Astrocyte of the spinal cord (primary cell): ENCODE measurements around the gene PIP4P1.
A peak's percentile ranks its signal among the peaks of the same experiment; 100 is the strongest.
"Not testable (repeated sequence)": the region's sequence is repeated elsewhere in the genome, so short reads cannot be mapped to it uniquely, and the experiment has no call there.

Experiments used
- DNase-seq: peaks from one replicate; pipeline ENCODE4 v3.0.0; 2011; ENCODE audit warnings: low read depth, low spot score
- H3K4me3 ChIP-seq: 2 replicates; pipeline ENCODE4 v1.5.1; 2011; ENCODE audit warnings: low read depth, mild to moderate bottlenecking, low read length, moderate library complexity
- CTCF ChIP-seq: IDR thresholded peaks from 2 replicates; pipeline ENCODE4 v1.5.1; 2012; ENCODE audit warnings: low read depth, mild to moderate bottlenecking, low read length, inconsistent platforms
- in situ Hi-C: cut with HindIII; loops from 2 replicates; pipeline ENCODE4 v1.10.0; 2017; ENCODE audit warnings: low sequenced_read_pairs

Gene PIP4P1

GRCh38 chr14:20461225-20462141, at the start of gene PIP4P1:
Gene PIP4P1, minus strand, starts transcription at chr14:20461434. Its CDS starts 109 bp downstream, at chr14:20461325.
- peak; percentile 100 for DNase-seq
- no peak for TF ChIP-seq CTCF
- H3K4me3 ChIP-seq: peak within 1 kb of the TSS; percentile 92
- in situ Hi-C loops: no loop called here

GRCh38 chr14:20508367-20508766, 47.1 kb upstream of the PIP4P1 start:
- in situ Hi-C loops: no loop called here
- DNase-seq: no peak
- no peak overlapping the region for H3K4me3 ChIP-seq
- TF ChIP-seq CTCF: no peak

DNA sequence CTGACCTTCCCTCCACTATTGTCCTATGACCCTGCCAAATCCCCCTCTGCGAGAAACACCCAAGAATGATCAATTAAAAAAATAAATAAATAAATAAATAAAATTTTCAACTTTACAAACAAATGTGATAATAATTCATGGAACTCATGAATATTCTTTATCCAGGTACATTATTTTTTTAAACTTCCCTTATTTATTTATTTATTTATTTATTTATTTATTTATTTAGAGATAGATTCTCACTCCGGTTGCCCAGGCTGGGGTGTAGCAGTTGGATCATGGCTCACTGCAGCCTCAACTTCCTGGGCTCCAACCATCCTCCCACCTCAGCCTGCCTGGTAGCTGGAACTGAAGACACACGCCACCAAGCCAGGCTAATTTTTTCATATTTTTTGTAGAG, 46.3 kb upstream of the PIP4P1 start:
- in situ Hi-C loops, H3K4me3 ChIP-seq, DNase-seq: not testable (repeated sequence)

DNA sequence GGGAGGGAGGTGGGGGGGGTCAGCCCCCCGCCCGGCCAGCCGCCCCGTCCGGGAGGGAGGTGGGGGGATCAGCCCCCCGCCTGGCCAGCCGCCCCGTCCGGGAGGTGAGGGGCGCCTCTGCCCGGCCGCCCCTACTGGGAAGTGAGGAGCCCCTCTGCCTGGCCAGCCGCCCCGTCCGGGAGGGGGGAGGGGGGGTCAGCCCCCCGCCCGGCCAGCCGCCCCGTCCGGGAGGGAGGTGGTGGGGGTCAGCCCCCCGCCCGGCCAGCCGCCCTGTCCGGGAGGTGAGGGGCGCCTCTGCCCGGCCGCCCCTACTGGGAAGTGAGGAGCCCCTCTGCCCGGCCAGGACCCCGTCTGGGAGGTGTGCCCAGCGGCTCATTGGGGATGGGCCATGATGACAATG, 45.5 kb upstream of the PIP4P1 start:
- in situ Hi-C loops, H3K4me3 ChIP-seq, DNase-seq: not testable (repeated sequence)

- H3K4me3 ChIP-seq, DNase-seq, in situ Hi-C loops: not testable (repeated sequence)
Measured at GRCh38 chr14:20506276-20506675, 45.0 kb upstream of the PIP4P1 start.

DNA sequence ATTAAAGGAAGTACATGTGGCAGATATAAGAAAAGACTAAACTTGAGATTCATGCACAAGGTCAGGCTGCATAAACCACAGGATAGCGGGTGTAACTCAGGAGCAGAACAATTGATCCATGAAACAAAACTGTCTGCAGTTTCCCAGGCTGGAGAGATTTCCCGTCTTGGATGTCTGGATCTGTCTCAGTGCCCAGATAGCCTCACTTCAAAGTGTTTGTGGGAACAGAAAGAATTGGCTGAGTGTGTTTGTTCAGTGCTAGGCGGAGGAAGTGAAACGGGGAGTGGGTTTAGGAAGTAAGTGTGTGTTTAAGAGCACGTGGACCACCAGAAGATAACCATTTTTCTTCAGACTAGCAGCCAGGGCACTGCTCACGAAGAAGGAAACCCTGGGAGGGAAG, 42.7 kb upstream of the PIP4P1 start:
- TF ChIP-seq CTCF: no peak
- no peak overlapping the region for H3K4me3 ChIP-seq
- no peak for DNase-seq
- in situ Hi-C loops: no loop called here

DNA sequence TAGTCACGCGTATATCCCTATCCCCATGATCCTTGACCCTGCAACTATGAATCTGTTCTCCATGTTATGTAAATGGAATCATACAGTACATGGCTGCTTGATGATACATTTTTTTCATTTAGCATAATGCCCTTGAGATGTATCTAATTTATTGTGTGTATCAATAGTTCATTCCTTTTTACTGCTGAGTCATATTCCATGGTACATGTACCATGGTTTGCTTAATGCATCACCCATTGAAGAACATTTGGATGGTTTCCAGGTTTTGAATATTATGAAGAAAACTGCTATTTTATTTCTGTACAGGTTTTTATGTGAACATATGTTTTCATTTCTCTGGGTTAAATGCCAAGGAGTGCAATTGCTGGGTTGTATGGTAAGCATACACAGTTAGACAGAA, 40.1 kb upstream of the PIP4P1 start:
- H3K4me3 ChIP-seq: no peak overlapping the region
- in situ Hi-C loops: no loop called here
- no peak for TF ChIP-seq CTCF
- peak; percentile 33 for DNase-seq

GRCh38 chr14:20499881-20500280, 38.6 kb upstream of the PIP4P1 start:
- no peak for TF ChIP-seq CTCF
- in situ Hi-C loops: no loop called here
- H3K4me3 ChIP-seq: no peak overlapping the region
- DNase-seq: no peak
